GM21367 (cell line): ENCODE measurements around the gene ARMC5.
"Not testable (repeated sequence)": the region's sequence is repeated elsewhere in the genome, so short reads cannot be mapped to it uniquely, and the experiment has no call there.

ENCODE experiments used
- ATAC-seq: cut with Tn5 transposase; IDR thresholded peaks from one replicate; pipeline ENCODE4 v1.9.1; 2021; ENCODE audit not compliant: unreplicated experiment

ARMC5 gene

GRCh38 chr16:31458844-31459686, at the start of gene ARMC5:
Gene ARMC5, plus strand, starts transcription at chr16:31459501. Its CDS starts 24 bp downstream, at chr16:31459525.
- peak; percentile 57 for ATAC-seq

GRCh38 chr16:31410082-31410481, 49.2 kb upstream of the ARMC5 start:
- ATAC-seq: no peak

GRCh38 chr16:31411024-31411844, 48.1 kb upstream of the ARMC5 start:
- no peak for ATAC-seq

GRCh38 chr16:31412750-31413149, 46.6 kb upstream of the ARMC5 start:
- no peak for ATAC-seq

GRCh38 chr16:31413381-31413780, 45.9 kb upstream of the ARMC5 start:
- ATAC-seq: no peak

- ATAC-seq: no peak
Measured at GRCh38 chr16:31413943-31414342, 45.4 kb upstream of the ARMC5 start.

- no peak for ATAC-seq
Measured at GRCh38 chr16:31414706-31415105, 44.6 kb upstream of the ARMC5 start.

GRCh38 chr16:31416371-31416770, 42.9 kb upstream of the ARMC5 start:
- ATAC-seq: no peak

GRCh38 chr16:31417036-31417435, 42.3 kb upstream of the ARMC5 start:
- not testable (repeated sequence) for ATAC-seq

GRCh38 chr16:31417916-31418315, 41.4 kb upstream of the ARMC5 start:
- no peak for ATAC-seq

GRCh38 chr16:31420037-31420436, 39.3 kb upstream of the ARMC5 start:
- ATAC-seq: no peak

- ATAC-seq: no peak
Measured at GRCh38 chr16:31421587-31421986, 37.7 kb upstream of the ARMC5 start.

GRCh38 chr16:31423241-31423640, 36.1 kb upstream of the ARMC5 start:
- ATAC-seq: no peak

GRCh38 chr16:31423801-31424200, 35.5 kb upstream of the ARMC5 start:
- ATAC-seq: no peak

GRCh38 chr16:31427441-31428278, 31.6 kb upstream of the ARMC5 start:
- ATAC-seq: no peak

GRCh38 chr16:31428279-31428597, 31.1 kb upstream of the ARMC5 start, which contains the start of gene COX6A2:
Gene COX6A2, minus strand, starts transcription at chr16:31428360. Its CDS starts 35 bp downstream, at chr16:31428325.
- ATAC-seq: no peak

- no peak for ATAC-seq
Measured at GRCh38 chr16:31428638-31429247, 30.6 kb upstream of the ARMC5 start.

- ATAC-seq: no peak
Measured at GRCh38 chr16:31429314-31429713, 30.0 kb upstream of the ARMC5 start.

- no peak for ATAC-seq
Measured at GRCh38 chr16:31429796-31430195, 29.5 kb upstream of the ARMC5 start.

- ATAC-seq: no peak
Measured at GRCh38 chr16:31430380-31431052, 28.8 kb upstream of the ARMC5 start.
